RWPE1 (cell line): ENCODE data around the gene RAB11FIP4.

Experiments
- CTCF ChIA-PET: fragments of 350-600 bp; sonication (Branson Sonifier 250); formaldehyde crosslinking; extraction: SDS; loops from one replicate; lab custom pipeline; 2021; lab: Yijun Ruan, JAX
- POLR2A ChIA-PET: fragments of 400-600 bp; formaldehyde crosslinking; extraction: SDS; loops from one replicate; lab custom pipeline; 2020; ENCODE audit warnings: antibody characterized with exemption; ENCODE audit not compliant: low non-redundant PET; lab: Yijun Ruan, JAX
- DNase-seq: peaks from one replicate; pipeline ENCODE4 v3.0.0; 2012; ENCODE audit warnings: low spot score
- H3K27ac ChIP-seq: fragments of 450-650 bp; 2 replicates; pipeline ENCODE4 v1.5.1; 2017
- TF ChIP-seq, protein P1 (sequence below): fragments of 450-650 bp; conservative IDR thresholded peaks from 2 replicates; pipeline ENCODE4 v1.5.1; 2017; ENCODE audit warnings: low read depth, mild to moderate bottlenecking

Gene RAB11FIP4

DNA sequence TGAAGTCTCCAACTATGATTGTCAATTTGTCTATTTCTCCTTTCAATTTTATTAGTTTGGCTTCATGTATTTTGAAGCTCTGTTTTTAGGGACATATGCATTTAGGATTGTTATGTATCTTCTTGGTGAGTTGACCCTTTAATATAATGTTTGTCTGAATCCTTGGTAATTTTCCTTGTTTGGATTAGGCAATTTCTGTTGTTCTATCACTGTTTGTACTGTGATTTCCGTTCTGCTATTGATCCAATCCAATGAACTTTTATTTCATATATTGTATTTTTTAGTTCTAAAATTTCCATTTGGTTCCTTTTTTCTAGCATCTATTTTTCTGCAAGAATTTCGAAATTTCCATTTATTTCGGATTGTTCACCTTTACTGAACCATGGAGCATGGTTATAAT, 31.0 kb downstream of the RAB11FIP4 start:
- DNase-seq: no peak
- TF ChIP-seq, protein P1, sequence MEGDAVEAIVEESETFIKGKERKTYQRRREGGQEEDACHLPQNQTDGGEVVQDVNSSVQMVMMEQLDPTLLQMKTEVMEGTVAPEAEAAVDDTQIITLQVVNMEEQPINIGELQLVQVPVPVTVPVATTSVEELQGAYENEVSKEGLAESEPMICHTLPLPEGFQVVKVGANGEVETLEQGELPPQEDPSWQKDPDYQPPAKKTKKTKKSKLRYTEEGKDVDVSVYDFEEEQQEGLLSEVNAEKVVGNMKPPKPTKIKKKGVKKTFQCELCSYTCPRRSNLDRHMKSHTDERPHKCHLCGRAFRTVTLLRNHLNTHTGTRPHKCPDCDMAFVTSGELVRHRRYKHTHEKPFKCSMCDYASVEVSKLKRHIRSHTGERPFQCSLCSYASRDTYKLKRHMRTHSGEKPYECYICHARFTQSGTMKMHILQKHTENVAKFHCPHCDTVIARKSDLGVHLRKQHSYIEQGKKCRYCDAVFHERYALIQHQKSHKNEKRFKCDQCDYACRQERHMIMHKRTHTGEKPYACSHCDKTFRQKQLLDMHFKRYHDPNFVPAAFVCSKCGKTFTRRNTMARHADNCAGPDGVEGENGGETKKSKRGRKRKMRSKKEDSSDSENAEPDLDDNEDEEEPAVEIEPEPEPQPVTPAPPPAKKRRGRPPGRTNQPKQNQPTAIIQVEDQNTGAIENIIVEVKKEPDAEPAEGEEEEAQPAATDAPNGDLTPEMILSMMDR: no peak
- CTCF ChIA-PET: no interaction called here
- H3K27ac ChIP-seq: no peak overlapping the region
- POLR2A ChIA-PET: no interaction called here

DNA sequence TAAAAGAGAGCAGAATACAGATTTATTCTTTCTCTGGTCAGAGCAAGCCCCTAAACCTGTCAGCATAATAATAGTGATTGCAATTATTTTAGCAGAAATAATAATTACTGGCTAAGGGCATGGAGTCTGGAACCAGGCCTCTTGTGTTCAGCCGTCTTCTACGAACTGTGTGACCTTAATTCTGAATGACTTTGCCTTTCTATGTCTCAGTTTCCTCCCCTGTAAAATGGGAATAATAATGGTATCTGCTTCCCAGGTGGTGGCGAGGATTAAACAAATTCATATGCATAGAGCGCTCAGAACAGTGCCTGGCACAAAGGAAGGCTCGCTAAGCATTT, 33.4 kb downstream of the RAB11FIP4 start:
- CTCF ChIA-PET: interaction anchor here (0.6 to 0.7 kb wide), 2 partner anchors 159 to 828 kb away, joined by 3 to 4 read pairs; no protein-coding TSS in a partner anchor

DNA sequence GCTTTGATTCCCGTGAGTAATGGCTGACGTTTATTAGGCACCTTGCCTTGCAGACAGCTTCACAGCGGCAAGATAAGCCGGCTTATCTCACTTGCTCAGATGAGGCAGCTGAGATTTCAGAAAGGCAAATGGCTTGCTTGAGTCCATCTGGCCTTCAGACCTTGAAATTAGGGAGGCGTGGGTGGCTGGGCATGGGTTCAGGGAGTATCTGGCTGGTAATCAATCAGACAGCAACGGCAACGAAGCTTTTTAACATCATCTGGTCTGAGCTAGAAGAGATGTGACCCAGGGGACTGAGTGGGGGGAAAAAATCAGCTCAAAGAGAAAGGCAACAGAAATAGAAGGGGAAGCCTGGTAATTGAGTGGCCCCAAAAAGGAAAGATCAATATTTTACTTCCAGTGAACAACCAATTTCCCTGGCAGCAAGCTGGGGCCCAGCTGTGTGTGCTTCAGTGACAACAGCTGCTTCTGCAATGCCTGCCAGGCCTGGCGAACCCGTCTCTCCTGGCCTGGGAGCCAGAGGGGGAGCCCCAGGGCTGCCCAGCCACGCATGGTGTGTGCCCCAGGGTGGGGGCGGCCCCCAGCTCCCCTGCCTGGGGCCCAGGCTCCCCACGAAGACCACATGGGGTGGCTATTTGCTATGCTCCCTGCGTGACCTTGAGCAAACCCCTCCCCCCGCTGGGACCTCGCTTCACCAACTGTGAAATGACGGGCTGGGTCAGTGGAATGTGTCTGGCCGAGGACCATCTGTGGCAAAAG, 34.0 kb downstream of the RAB11FIP4 start:
- TF ChIP-seq, protein P1: no peak
- CTCF ChIA-PET: interaction anchor here (0.6 kb wide), 2 partner anchors 159 to 313 kb away, joined by 3 to 4 read pairs; no protein-coding TSS in a partner anchor
- POLR2A ChIA-PET: no interaction called here

More for the DNA sequence above, 33.4 kb downstream of the RAB11FIP4 start:
- POLR2A ChIA-PET: no interaction called here
- no peak overlapping the region for H3K27ac ChIP-seq
- DNase-seq: no peak
- TF ChIP-seq, protein P1: no peak

DNA sequence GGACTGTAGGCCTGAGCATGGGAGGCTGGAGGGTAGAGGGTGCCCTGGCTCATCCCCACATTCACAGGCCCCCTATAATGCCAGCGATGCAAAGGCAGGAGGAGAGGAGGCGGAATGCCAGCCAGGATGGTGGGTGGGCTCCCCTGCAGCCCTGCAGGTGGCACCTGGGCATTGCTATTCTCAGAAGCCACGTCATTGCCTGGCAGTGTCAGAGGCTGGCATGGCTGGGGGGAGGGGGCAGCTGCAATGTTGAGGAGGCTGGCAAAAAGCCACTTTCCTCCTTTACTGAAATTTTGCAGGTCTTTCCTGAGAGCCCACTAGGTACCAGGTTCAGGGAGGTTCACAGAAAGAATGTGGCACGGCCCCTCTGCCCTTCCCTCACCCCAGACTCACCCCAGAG, 36.2 kb downstream of the RAB11FIP4 start:
- CTCF ChIA-PET: interaction anchor here (1.1 kb wide), 1 partner anchor 10 kb away, joined by 4 read pairs; no protein-coding TSS in a partner anchor
- DNase-seq: no peak
- TF ChIP-seq, protein P1: no peak
- POLR2A ChIA-PET: interaction anchor here (0.5 kb wide), 1 partner anchor 423 kb away, joined by 3 read pairs; no protein-coding TSS in a partner anchor
- no peak overlapping the region for H3K27ac ChIP-seq

More for the DNA sequence above, 34.0 kb downstream of the RAB11FIP4 start:
- no peak overlapping the region for H3K27ac ChIP-seq
- DNase-seq: no peak

DNA sequence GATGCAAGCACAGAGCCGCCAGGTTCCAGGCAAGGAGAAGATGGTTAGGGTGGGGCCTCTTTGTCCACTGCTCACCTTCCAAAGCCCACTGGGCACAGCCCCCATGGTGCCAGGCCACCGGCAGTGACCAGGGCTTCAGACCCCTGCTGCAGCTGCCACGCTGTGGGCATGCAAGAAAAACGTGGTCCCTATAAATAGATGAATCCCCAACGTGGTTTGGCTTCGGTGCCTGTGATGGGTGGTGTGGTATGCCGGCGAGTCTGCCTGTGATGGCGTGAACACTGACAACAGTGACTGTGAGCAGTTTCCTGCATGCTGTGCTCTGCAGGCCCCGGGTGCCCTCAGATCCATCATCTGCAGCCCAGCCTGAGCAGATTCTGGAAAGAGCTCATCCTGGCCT, 36.6 kb downstream of the RAB11FIP4 start:
- no peak for DNase-seq
- H3K27ac ChIP-seq: no peak overlapping the region
- POLR2A ChIA-PET: interaction anchor here (0.5 kb wide), 1 partner anchor 424 kb away, joined by 3 read pairs; no protein-coding TSS in a partner anchor
- TF ChIP-seq, protein P1: no peak
- CTCF ChIA-PET: no interaction called here

DNA sequence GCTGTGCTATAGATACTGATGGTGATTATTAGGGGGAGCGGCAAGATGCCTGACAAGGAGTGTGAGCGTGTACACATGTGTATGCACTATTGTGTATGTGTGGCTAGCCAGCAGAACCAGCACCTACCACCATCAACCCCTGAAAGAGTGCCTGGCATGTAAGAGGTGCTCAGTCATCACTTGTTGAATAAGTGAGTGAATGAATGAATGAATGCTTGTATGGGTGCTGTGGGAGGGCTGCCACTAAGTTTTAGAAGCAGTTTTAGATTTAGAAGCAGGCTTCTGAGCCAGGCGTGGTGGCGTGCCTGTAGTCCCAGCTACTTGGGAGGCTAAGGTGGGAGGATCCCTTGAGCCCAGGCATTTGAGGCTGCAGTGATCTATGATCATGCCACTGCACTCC, 37.0 kb downstream of the RAB11FIP4 start:
- DNase-seq: no peak
- POLR2A ChIA-PET: no interaction called here
- TF ChIP-seq, protein P1: no peak
- CTCF ChIA-PET: no interaction called here
- H3K27ac ChIP-seq: no peak overlapping the region
